H1 (cell line): ENCODE results near the gene FANCF. TPM values are rescaled to one million over a fixed set of nuclear protein-coding genes. Genes with fewer than 3 reads are reported as not detected.

ENCODE experiments used
- ASH2L ChIP-seq: fragments of 200-600, 300-600 bp; sonication (generic); IDR thresholded peaks from one replicate; pipeline ENCODE4 v1.7.1; 2017; ENCODE audit warnings: low read length
- BCL11A ChIP-seq, 2 experiments: IDR thresholded peaks; one replicate each; pipeline ENCODE4 v1.6.1; 2011; ENCODE audit warnings: low read depth in 2 of 2, low read length in 2 of 2, mild to moderate bottlenecking in 2 of 2
- CHD2 ChIP-seq: IDR thresholded peaks from 2 replicates; pipeline ENCODE4 v1.6.1; 2012; ENCODE audit warnings: low read length, improper control_type of control experiment
- POLR2A ChIP-seq, 2 experiments: IDR thresholded peaks; 1 replicate in 1 of 2; 2 replicates in 1 of 2; pipeline ENCODE4 v1.6.1; 2011; ENCODE audit warnings: low read depth in 2 of 2, low read length in 2 of 2, mild to moderate bottlenecking in 2 of 2; ENCODE audit errors: control extremely low read depth in 1 of 2
- SUZ12 ChIP-seq: fragments of 200-600 bp; sonication (generic); IDR thresholded peaks from 2 replicates; pipeline ENCODE4 v1.6.1; 2012; ENCODE audit warnings: mild to moderate bottlenecking, inconsistent platforms, low read length, moderate library complexity, mixed read lengths
- TCF12 ChIP-seq: IDR thresholded peaks from 2 replicates; pipeline ENCODE4 v1.6.1; 2011; ENCODE audit warnings: low read depth, mild to moderate bottlenecking, low read length
- polyA plus RNA-seq, 7 experiments: library from polyadenylated mRNA; depleted of rRNA in 3 of 7; stranded (reverse) in 5 of 7; unstranded in 2 of 7; fragments of >200 nt in 5 of 7; fragments of 200-250 nt in 2 of 7; gene quantifications; 1 replicate in 5 of 7; 2 replicates in 1 of 7; 4 replicates in 1 of 7; pipeline versions ENCODE4 v1.2.1 to v1.2.3, GENCODE V29; 2011 to 2013; ENCODE audit warnings: missing spikeins in 2 of 7, mixed read lengths in 2 of 7
- total RNA-seq: library from RNA; stranded (reverse); fragmentation: NEBNext Ultra II Directional; extraction: Animal tissue kit (Norgen Biotek cat#: 25700); gene quantifications from 2 replicates; pipeline ENCODE4 v1.2.1, GENCODE V29; 2021

Gene FANCF
- total and polyA plus RNA-seq, 2 of the 8 experiments (the other 6 are each of a cell fraction or from before 2014, with no cell fraction given), result 10.0 to 29.4 TPM

DNA sequence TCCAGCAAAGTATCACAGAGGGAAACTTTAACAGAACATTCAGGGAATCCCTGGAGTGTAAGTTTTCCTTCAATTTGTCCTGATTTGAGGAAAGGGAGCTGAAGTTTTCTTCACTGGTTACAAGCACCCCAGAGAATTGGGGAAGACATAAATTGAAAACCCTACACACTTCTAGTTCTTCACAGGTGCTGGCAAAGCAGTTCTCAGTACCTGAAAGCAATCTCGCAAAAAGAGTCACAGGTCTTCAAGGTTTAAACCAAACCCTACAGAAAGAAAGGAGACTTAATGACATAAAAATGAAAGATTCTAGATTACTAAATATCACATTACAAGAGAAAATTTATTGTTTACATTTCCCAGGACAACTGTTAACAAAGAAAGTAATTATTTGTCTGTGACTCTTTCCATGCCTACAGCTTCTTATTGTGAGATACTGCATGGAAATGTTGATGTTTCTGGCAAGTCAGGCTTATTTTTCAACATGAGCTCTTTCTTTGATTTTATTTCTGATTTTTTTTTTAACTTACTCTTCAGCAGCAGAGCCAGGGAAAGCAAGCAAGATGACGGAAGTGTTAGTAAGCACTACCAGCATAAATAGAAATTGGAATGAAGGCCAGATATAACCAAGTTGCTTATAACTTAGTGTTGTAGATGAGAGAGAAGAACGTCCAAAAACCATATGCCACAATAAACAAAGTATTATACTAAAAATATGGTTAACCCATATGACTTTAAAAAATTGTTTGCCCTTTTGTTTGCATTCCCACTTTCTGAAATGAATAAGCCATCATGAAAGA is 44.1 kb downstream of the FANCF start (continued):
- TF ChIP-seq TCF12, result no peak
- no peak for TF ChIP-seq POLR2A (IDR thresholded peaks at IDR 0.05; ENCODE audit: control extremely low read depth in 1 of 2, low read depth in 2 of 2, low read length in 2 of 2)
- no peak for TF ChIP-seq ASH2L
- TF ChIP-seq SUZ12, result no peak
- TF ChIP-seq BCL11A (IDR thresholded peaks at IDR 0.05; ENCODE audit: low read depth in 2 of 2, low read length in 2 of 2), result no peak
- TF ChIP-seq CHD2, result no peak
